Head of caudate nucleus (tissue), 42 donors: ENCODE results near the gene FURIN.
"Not testable (repeated sequence)": the region's sequence is repeated elsewhere in the genome, so short reads cannot be mapped to it uniquely, and the experiment has no call there.

ENCODE experiments used
- DNase-seq, 42 donors: peaks; one replicate each; pipeline versions ENCODE4 v3.0.0 to v3.0.0-alpha.2; 2020 to 2021; ENCODE audit warnings: mixed read lengths in 7 of 42
- intact Hi-C: fragments of 100-400 bp; cut with DNase I; formaldehyde crosslinking; loops from one replicate; pipeline ENCODE4 v1.15.0; 2022

Gene FURIN

DNA sequence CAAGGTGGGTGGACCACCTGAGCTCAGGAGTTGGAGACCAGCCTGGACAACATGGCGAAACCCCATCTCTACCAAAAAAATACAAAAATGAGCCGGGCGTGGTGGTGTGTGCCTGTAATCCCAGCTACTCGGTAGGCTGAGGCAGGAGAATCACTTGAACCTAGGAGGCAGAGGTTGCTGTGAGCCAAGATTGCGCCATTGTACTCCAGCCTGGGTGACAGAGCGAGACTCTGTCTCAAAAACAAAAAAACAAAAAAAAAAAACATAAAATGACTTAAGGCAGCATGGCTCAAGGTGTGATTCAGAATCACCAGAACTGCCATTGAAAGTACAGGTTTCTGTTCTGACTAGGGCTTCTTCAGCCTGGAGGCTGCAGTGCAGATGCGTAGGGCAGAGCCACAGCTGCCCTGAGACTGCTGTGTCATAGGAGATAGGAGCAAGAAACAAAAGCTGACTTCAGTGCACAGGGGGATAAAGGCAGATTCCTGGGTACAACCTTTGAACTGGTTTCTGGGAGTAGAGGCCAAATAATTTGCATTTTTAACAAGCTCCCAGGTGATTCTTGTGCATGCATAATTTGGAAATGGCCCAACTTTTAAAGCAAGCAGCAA lies 54.4 kb downstream of the FURIN start:
- intact Hi-C loops, DNase-seq: not testable (repeated sequence)

GRCh38 chr15:90924375-90924774 lies 56.0 kb downstream of the FURIN start:
- DNase-seq, result no peak
- intact Hi-C loops, result no loop called here

DNA sequence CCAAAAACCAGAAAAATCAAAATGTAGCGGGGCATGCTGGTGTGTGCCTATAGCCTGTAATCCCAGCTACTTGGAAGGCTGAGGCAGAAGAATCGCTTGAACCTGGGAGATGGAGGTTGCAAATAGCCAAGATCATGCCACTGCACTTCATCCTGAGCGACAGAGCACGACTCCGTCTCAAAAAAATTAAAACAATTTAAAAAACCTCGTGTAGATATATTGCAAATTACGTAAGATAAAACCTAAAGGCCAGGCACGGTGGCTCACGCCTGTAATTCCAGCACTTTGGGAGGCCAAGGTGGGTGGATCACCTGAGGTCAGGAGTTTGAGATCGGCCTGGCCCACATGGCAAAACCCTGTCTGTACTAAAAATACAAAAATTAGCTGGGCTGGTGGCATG lies 58.4 kb downstream of the FURIN start:
- intact Hi-C loops, DNase-seq: not testable (repeated sequence)

DNA sequence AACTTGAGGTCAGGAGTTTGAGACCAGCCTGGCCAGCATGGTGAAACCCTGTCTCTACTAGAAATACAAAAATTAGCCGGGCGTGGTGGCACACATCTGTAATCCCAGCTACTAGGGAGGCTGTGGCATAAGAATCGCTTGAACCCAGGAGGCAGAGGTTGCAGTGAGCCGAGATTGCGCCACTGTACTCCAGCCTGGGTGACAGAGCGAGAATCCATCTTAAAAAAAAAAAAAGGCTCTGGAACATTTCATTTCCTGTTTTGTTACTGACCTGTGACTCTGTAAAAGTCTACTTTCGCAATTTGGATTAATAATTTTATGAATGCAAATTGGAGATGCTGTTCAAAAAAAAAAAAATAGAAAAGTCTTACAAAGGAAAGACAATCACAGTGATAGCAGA lies 59.7 kb downstream of the FURIN start:
- intact Hi-C loops, DNase-seq: not testable (repeated sequence)

DNA sequence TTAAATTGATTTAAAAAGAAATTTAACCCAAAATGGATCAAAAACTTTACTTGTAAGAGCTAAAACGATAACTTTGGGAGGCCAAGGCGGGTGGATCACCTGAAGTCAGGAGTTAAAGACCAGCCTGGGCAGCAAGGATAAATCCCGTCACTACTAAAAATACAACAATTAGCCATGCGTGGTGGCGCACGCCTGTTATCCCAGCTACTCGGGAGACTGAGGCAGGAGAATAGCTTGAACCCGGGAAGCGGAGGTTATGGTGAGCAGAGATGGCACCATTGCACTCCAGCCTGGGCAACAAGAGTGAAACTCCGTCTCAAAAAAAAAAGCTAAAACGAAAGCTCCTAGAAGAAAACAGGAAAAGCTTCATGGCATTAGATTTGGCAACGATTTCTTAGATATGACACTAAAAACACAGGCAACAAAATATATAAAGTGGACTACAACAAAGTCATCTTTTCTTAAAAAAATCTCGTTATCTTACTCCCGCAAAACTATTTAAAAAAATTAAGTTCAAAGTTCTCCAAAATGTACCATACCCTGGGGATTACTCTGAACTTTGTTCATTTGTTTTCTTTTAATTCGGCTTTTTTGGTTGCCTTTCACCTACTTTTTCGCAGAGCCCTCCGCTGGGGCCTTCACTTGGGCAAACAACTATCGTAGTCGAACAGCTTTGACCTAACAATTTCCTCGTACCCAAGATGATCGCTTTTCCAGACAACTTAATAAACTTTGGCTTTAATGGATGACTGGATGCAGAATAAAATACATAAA lies 61.0 kb downstream of the FURIN start:
- intact Hi-C loops, result loop anchor here (5.0 kb wide), 1 partner anchor 282 kb away; no protein-coding TSS in a partner anchor
- no peak for DNase-seq

- intact Hi-C loops, result loop anchor here (5.0 kb wide), 1 partner anchor 284 kb away; no protein-coding TSS in a partner anchor
- no peak for DNase-seq
These were observed 62.6 kb downstream of the FURIN start for GRCh38 chr15:90930861-90931574.

GRCh38 chr15:90931575-90931827 lies 63.1 kb downstream of the FURIN start:
- intact Hi-C loops, result loop anchor here (5.0 kb wide), 1 partner anchor 284 kb away; no protein-coding TSS in a partner anchor
- DNase-seq, result no peak

- intact Hi-C loops, result loop anchor here (2.0 to 5.0 kb wide), 2 partner anchors 29 to 285 kb away; partner anchors contain the start of gene MAN2A2
- DNase-seq, result peak; percentile 69 to 98 (median 94)
These were observed 63.7 kb downstream of the FURIN start, which contains the start of gene HDDC3 for GRCh38 chr15:90931828-90932659. TSS of gene HDDC3 (minus strand) at chr15:90932549. CDS start at chr15:90932540, 9 bp downstream.

- intact Hi-C loops, result loop anchor here (2.0 to 5.0 kb wide), 2 partner anchors 30 to 285 kb away; partner anchors contain the start of gene MAN2A2
- DNase-seq, result no peak
These were observed 64.2 kb downstream of the FURIN start for GRCh38 chr15:90932660-90932991.
